Left ventricle myocardium inferior (tissue), 1 donor: ENCODE data around the gene HOXA3. TPM values are rescaled to one million over a fixed set of nuclear protein-coding genes. Genes with fewer than 3 reads are reported as not detected.
A peak's percentile ranks its signal among the peaks of the same experiment; 100 is the strongest.

Source experiments
- DNase-seq: peaks from one replicate; pipeline ENCODE4 v3.0.0-alpha.2; 2020
- H3K27ac ChIP-seq: fragments of 200-600 bp; replicated peaks from 2 replicates; pipeline ENCODE4 v1.8.0; 2021
- H3K27me3 ChIP-seq: fragments of 200-600 bp; 2 replicates; pipeline ENCODE4 v1.8.0; 2021; ENCODE audit warnings: low read depth
- H3K36me3 ChIP-seq: fragments of 200-600 bp; 2 replicates; pipeline ENCODE4 v1.8.0; 2021
- H3K4me1 ChIP-seq: fragments of 200-600 bp; 2 replicates; pipeline ENCODE4 v1.8.0; 2021
- H3K4me3 ChIP-seq: fragments of 200-600 bp; 2 replicates; pipeline ENCODE4 v1.8.0; 2021; ENCODE audit warnings: mild to moderate bottlenecking, moderate library complexity
- H3K9me3 ChIP-seq: fragments of 200-600 bp; replicated peaks from 2 replicates; pipeline ENCODE4 v1.8.0; 2021
- intact Hi-C: fragments of 100-400 bp; cut with micrococcal nuclease; formaldehyde crosslinking; loops from one replicate; pipeline ENCODE4 v1.11.0; 2022
- total RNA-seq: library from RNA; stranded (reverse); fragmentation: NEBNext Ultra II Directional; extraction: Animal tissue kit (Norgen Biotek cat#: 25700); gene quantifications from one replicate; pipeline ENCODE4 v1.2.1, GENCODE V29; 2021
- TF ChIP-seq, protein P1 (sequence below): fragments of 200-600 bp; IDR thresholded peaks from 2 replicates; pipeline ENCODE4 v1.8.0; 2021; ENCODE audit warnings: antibody characterized with exemption, mild to moderate bottlenecking, borderline replicate concordance
- donor health status: DM: no; HTN: yes; CAD: no; lungs with severe emphysema.

HOXA3 gene
- total RNA-seq, 1 donor from 2014 or later = not detected

DNA sequence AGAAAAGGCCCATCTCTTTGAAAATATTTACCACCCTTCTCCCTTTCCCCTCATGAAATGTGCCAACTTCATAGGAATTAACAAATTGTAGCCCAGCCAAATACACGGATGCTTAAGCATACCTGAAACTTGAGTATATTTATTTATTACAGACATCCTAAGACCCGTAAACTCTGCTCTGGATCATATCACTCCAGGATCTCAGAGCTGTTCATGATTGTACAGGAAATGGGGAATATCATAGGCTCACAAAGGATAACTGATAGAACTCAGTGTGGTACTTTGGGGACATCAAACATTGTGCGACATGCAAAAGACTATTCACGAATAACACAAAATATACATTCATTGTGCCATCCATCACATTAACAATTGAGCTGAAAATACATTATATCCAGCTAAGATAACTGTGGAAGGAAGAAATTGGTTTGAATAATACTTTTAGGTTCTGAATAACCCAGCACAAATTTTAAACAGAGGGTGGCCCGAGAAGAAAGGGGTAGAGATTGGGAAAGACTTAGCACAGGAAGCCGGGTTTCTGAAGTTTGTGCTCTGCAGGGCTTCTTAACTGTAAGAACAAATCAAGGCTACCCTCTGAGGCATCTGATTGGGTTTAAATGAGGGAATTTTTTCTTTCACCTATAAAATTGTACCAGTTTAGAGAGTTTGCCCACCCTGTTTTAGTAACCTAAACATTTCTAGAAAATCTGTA is 59.0 kb downstream of the HOXA3 start:
- no peaks in the 10 kb centered on the region for H3K9me3 ChIP-seq
- intact Hi-C loops = no loop called here
- peaks cover 25% of the 10 kb centered on the region for H3K4me1 ChIP-seq
- H3K4me3 ChIP-seq = no peak overlapping the region
- peaks cover 100% of the 10 kb centered on the region for H3K27me3 ChIP-seq
- no peaks in the 10 kb centered on the region for H3K36me3 ChIP-seq
- TF ChIP-seq, protein P1, sequence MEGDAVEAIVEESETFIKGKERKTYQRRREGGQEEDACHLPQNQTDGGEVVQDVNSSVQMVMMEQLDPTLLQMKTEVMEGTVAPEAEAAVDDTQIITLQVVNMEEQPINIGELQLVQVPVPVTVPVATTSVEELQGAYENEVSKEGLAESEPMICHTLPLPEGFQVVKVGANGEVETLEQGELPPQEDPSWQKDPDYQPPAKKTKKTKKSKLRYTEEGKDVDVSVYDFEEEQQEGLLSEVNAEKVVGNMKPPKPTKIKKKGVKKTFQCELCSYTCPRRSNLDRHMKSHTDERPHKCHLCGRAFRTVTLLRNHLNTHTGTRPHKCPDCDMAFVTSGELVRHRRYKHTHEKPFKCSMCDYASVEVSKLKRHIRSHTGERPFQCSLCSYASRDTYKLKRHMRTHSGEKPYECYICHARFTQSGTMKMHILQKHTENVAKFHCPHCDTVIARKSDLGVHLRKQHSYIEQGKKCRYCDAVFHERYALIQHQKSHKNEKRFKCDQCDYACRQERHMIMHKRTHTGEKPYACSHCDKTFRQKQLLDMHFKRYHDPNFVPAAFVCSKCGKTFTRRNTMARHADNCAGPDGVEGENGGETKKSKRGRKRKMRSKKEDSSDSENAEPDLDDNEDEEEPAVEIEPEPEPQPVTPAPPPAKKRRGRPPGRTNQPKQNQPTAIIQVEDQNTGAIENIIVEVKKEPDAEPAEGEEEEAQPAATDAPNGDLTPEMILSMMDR = no peak
- no peak for DNase-seq
- H3K27ac ChIP-seq = no peak overlapping the region

DNA sequence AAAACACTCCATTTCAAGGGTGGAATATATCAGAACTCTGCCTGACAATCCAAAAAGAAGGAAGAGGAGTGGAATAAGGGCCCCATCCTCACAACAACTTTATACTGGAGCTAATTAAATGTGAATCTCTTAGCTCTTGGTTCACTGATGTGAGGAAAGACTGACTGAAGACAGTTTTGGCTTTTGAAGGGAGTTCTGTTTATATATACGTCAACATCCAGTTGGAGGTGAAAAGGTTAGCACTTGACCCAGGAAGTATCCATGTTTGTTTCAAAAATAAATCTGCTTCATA is 59.6 kb downstream of the HOXA3 start:
- Histone ChIP-seq H3K9me3 (no peaks in the 10 kb centered on the region), H3K27me3 (peaks cover 100% of the 10 kb centered on the region), H3K4me3 (no peak overlapping the region), H3K36me3 (no peaks in the 10 kb centered on the region), H3K27ac (no peak overlapping the region), H3K4me1 (peaks cover 25% of the 10 kb centered on the region)
- DNase-seq = no peak
- intact Hi-C loops = no loop called here
- TF ChIP-seq, protein P1 = no peak

DNA sequence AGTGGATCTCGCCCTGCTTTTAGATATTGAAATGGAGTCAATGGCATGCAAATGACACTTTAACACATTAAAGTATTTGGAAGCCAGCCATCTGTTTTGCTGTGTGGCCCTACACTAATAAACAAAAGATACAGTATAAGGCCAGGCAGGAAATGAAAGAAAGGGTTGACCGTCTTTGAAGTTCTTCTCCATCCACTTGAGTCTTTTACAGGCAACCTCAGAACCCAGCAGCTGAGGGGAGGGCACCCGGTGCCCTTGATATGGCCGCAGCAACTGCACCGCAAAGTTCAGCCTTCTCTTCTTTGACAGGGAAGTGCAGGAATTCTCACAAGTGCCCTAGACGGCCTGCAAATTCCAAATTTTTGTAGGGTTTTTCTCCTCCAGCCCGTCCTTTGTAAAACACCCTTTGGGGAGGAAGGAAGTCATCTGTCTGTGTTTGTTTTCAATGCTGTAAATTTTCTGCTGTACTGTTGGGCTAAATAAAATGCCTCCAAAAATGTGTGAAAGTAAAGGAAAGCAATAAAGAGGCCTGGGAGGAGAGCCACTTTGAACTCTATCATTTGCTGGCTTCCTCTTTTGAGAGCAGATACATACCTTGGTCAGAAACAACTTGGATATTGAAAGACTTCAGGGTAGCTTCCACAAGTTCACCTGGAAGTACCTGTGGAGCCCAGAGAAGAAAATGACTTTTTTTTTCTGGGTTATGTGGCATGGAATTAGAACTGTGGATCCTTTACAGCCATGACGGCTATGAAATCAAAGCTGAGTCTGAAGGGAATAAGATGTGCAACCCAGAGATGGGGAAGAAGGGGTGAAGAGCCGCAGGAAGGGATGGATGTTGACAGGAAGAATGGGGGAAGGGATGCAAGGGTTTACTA is 60.2 kb downstream of the HOXA3 start:
- H3K4me1 ChIP-seq = peaks cover 20% of the 10 kb centered on the region
- no peak overlapping the region for H3K4me3 ChIP-seq
- no peaks in the 10 kb centered on the region for H3K9me3 ChIP-seq
- H3K36me3 ChIP-seq = no peaks in the 10 kb centered on the region
- H3K27me3 ChIP-seq = peaks cover 100% of the 10 kb centered on the region
- no peak overlapping the region for H3K27ac ChIP-seq
- intact Hi-C loops = no loop called here
- TF ChIP-seq, protein P1 = no peak
- DNase-seq = no peak

DNA sequence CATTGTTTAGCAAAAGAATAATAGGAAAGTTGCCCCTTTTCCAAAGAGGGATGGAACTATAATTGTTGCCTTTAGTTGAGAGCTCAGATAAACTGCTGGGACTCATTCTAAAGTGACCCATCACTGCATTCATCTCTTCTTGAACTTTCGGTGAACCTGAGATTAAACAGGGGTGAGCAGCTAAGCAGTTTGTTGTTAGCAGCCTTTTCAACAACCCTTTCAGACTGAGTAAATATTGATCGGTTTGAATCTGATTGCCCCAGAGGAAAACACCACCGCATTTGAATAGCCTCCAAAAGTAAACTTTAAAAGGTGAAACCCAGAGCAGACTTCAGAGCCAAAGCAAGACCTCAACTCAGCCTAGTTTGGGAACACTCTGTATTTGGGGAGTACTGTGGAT is 61.3 kb downstream of the HOXA3 start:
- intact Hi-C loops = no loop called here
- TF ChIP-seq, protein P1 = no peak
- Histone ChIP-seq H3K4me1 (peaks cover 9% of the 10 kb centered on the region), H3K4me3 (no peak overlapping the region), H3K27me3 (peaks cover 100% of the 10 kb centered on the region), H3K9me3 (no peaks in the 10 kb centered on the region), H3K36me3 (no peaks in the 10 kb centered on the region), H3K27ac (no peak overlapping the region)
- no peak for DNase-seq

DNA sequence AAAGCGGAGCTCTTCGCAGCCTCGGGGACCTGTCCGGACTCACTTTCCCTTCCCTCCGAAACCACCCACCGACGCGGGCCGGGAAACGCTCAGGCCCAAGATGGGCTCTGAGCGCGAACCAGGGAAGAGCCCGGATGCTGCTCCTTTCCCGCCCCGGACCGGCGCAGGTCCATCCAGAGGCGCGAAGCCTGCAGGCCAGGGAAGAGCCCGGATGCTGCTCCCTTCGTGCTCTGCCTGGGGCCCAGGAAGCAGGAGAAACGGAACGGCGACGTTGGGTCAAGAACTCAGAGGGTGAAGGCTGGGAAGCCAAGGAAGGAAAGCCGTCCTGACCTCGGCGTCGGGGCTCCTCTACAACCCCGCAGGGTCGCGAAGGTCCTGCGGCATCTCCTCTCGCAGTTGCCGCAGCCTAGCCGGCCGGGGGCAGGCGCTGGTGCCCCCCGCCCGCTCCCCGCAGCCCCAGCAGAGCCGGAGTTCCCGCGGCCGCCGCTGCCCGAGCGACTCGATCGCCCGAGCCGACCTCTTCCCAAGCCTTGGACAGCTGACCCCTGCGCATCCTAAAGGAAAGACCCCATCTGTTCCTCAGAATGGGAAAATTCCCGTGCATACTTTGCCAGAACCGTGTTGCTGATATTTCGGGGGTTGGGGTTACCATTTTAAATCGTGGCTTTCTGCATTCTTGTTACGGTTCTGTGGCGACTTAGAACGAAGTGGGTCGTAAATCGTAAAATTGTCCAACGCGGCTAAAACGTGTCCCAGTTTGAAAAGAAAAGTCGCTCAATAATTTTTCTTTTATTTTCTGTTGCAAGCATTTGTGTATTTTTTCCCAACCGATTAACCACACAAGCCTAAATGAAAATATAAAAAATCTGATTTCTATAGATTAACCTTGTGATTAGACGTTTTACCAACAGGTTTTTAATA is 64.1 kb downstream of the HOXA3 start:
- no peaks in the 10 kb centered on the region for H3K36me3 ChIP-seq
- peak overlapping the region; percentile 17 for H3K4me3 ChIP-seq
- H3K27ac ChIP-seq = no peak overlapping the region
- DNase-seq = no peak
- TF ChIP-seq, protein P1 = no peak
- intact Hi-C loops = no loop called here
- peaks cover 5% of the 10 kb centered on the region for H3K4me1 ChIP-seq
- H3K27me3 ChIP-seq = peaks cover 99% of the 10 kb centered on the region
- H3K9me3 ChIP-seq = no peaks in the 10 kb centered on the region
